Ascending aorta (tissue), 2 donors: ENCODE results near the gene FOXK2. TPM values are rescaled to one million over a fixed set of nuclear protein-coding genes. Genes with fewer than 3 reads are reported as not detected.

Source experiments
- DNase-seq, 2 donors: peaks; one replicate each; pipeline ENCODE4 v3.0.0-alpha.2; 2019; ENCODE audit warnings: low spot score in 2 of 2
- H3K27ac ChIP-seq, 2 donors: fragments of 200-600 bp; sonication (generic); one replicate each; pipeline ENCODE4 v1.5.1; 2016 to 2017; ENCODE audit warnings: mild to moderate bottlenecking in 1 of 2
- H3K27me3 ChIP-seq: fragments of 200-600 bp; sonication (generic); one replicate; pipeline ENCODE4 v1.5.1; 2017
- H3K36me3 ChIP-seq, 2 donors: fragments of 200-600 bp; sonication (generic); one replicate each; pipeline ENCODE4 v1.5.1; 2016
- H3K4me1 ChIP-seq, 2 donors: fragments of 200-600 bp; sonication (generic); one replicate each; pipeline ENCODE4 v1.5.1; 2016 to 2017; ENCODE audit warnings: mild to moderate bottlenecking in 1 of 2
- H3K4me3 ChIP-seq, 2 donors: fragments of 200-600 bp; sonication (generic); one replicate each; pipeline ENCODE4 v1.5.1; 2016 to 2017; ENCODE audit warnings: mild to moderate bottlenecking in 1 of 2
- H3K9me3 ChIP-seq, 2 donors: fragments of 200-600 bp; sonication (generic); one replicate each; pipeline ENCODE4 v1.5.1; 2016
- intact Hi-C: fragments of 100-400 bp; cut with DNase I; formaldehyde crosslinking; loops from one replicate; pipeline ENCODE4 v1.15.1; 2023
- total RNA-seq: library from RNA; depleted of rRNA; stranded (reverse); fragments of >200 nt; gene quantifications from one replicate; pipeline ENCODE4 v1.1.0, GENCODE V29; 2016
- TF ChIP-seq, protein P1 (sequence below), 3 experiments: fragments of 200-600 bp in 2 of 3; fragments of 450-650 bp in 1 of 3; sonication (generic) in 2 of 3; IDR thresholded peaks; one replicate each; pipeline ENCODE4 v1.5.1; 2016 to 2019; ENCODE audit warnings: antibody characterized with exemption in 3 of 3, mild to moderate bottlenecking in 1 of 3, moderate library complexity in 1 of 3

Gene FOXK2
- total RNA-seq, 1 donor from 2014 or later, result 131 TPM

DNA sequence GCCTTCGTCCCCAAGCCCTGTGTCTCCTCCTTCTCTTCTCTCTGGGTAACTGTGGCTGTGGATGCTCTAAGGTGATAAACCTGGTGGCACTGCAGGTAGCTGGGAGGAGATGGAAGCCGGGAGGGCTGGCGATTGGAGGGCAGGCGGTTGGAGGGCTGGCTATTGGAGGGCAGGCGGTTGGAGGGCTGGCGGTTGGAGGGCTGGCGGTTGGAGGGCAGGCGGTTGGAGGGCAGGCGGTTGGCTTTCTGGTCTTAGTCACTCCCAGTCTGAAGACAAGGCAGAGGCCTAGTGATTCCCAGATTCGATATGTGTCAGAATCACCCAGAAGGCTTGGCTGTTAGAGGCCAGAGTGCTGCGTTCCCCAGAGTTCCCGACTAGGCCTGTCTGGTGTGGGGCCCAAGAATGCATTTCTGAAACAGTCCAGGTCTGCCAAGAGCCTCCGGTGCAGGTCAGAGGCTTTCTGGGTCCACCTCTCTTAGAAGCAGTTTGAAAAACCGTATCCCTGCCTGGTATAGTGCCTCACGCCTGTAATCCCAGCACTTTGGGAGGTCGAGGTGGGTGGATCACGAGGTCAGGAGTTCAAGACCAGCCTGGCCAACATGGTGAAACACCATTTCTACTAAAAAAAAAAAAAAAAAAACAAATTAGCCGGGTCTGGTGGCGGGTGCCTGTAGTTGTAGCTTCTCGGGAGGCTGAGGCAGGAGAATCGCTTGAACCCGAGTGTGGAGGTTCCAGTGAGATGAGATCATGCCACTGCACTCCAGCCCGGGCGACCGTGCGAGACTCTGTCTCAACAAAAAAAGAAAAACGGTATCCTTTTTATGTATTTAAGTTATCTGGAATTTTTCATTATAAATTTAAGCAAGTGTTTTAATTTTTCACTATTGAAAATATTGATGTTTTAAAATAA, 69.0 kb downstream of the FOXK2 start:
- TF ChIP-seq, protein P1, sequence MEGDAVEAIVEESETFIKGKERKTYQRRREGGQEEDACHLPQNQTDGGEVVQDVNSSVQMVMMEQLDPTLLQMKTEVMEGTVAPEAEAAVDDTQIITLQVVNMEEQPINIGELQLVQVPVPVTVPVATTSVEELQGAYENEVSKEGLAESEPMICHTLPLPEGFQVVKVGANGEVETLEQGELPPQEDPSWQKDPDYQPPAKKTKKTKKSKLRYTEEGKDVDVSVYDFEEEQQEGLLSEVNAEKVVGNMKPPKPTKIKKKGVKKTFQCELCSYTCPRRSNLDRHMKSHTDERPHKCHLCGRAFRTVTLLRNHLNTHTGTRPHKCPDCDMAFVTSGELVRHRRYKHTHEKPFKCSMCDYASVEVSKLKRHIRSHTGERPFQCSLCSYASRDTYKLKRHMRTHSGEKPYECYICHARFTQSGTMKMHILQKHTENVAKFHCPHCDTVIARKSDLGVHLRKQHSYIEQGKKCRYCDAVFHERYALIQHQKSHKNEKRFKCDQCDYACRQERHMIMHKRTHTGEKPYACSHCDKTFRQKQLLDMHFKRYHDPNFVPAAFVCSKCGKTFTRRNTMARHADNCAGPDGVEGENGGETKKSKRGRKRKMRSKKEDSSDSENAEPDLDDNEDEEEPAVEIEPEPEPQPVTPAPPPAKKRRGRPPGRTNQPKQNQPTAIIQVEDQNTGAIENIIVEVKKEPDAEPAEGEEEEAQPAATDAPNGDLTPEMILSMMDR (IDR thresholded peaks at IDR 0.05), result no peak
- H3K4me3 ChIP-seq, result no peak overlapping the region
- no peak overlapping the region for H3K27ac ChIP-seq
- no peaks in the 10 kb centered on the region for H3K27me3 ChIP-seq
- peaks cover 0 to 21% of the 10 kb centered on the region in 2 donors for H3K4me1 ChIP-seq
- intact Hi-C loops, result no loop called here
- H3K9me3 ChIP-seq, result no peaks in the 10 kb centered on the region
- no peak for DNase-seq
- H3K36me3 ChIP-seq, result peaks cover 27 to 30% of the 10 kb centered on the region in 2 donors

DNA sequence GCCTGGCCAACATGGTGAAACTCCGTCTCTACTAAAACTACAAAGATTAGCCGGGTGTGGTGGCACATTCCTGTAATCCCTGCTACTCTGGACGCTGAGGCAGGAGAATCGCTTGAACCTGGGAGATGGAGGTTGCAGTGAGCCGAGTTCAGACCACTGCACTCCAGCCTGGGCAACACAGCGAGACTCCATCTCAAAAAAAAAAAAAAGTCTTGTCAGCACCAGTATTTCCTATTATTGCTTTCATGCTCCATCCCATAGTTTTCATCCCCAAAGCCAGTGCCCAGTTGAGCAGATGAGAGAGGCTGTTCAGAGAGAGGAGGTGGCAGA, 70.3 kb downstream of the FOXK2 start:
- Histone ChIP-seq H3K27ac (peak overlapping the region in 1 of 2 donors; percentile 3), H3K4me1 (peaks cover 5 to 32% of the 10 kb centered on the region in 2 donors), H3K9me3 (no peaks in the 10 kb centered on the region), H3K4me3 (no peak overlapping the region), H3K36me3 (peaks cover 23% of the 10 kb centered on the region in 2 donors), H3K27me3 (no peaks in the 10 kb centered on the region)
- intact Hi-C loops, result loop anchor here (5.0 kb wide), 1 partner anchor 68 kb away; no protein-coding TSS in a partner anchor
- no peak for DNase-seq
- TF ChIP-seq, protein P1 (IDR thresholded peaks at IDR 0.05), result no peak

DNA sequence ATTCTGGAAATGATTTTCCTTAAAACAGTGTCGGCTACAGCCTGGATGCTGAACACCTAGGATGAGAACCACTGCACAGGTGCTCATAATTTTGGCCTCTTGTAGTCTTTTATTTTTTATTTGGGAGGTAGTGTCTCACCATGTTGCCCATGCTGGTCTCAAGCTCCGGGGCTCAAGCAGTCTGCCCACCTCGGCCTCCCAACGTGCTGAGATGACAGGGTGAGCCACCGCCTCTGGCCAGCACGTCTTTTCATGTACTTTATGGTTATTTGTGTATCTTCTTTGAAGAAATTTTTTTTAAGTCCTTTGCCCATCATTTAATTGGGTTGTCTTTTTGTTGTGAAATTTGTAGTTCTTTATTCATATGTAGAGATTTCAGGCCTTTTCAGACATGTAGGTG, 70.7 kb downstream of the FOXK2 start:
- Histone ChIP-seq H3K36me3 (peaks cover 19 to 22% of the 10 kb centered on the region in 2 donors), H3K27me3 (no peaks in the 10 kb centered on the region), H3K4me3 (no peak overlapping the region), H3K9me3 (no peaks in the 10 kb centered on the region), H3K27ac (peak overlapping the region in 1 of 2 donors; percentile 3), H3K4me1 (peaks cover 5 to 32% of the 10 kb centered on the region in 2 donors)
- no peak for DNase-seq
- intact Hi-C loops, result loop anchor here (5.0 kb wide), 1 partner anchor 68 kb away; no protein-coding TSS in a partner anchor
- TF ChIP-seq, protein P1 (IDR thresholded peaks at IDR 0.05), result no peak

DNA sequence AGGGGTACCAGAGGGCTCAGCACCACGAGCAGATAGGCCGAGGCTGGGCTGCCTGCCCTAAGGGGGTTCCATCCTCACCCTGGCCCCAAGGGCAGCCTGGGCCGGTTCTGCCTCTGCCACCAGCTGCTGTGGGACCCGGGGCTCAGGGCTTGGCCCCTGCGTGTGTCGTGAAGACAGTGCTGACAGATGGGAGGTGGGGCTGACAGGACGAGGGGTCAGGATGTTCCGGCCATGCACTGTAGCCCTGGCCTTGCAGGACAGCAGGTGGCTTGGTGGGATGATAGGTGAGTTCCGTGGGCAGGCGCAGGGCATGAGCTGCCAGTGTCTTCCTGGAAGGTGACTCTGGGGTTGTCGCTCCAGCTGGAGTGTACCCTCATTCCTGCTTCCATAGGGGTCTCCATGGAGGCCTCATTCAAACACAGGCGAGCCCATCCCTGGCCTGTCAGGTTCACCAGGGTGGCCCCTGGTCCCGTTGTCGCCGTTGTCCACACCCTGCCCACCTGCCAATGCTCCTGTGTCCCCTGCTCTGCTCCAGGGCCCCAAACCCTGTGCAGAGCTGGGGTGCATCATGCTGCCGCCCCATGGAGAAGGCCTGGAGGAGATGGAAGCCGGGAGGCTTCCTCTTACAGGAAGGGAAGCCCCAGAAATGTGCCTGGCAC, 71.5 kb downstream of the FOXK2 start:
- intact Hi-C loops, result loop anchor here (5.0 kb wide), 1 partner anchor 69 kb away; no protein-coding TSS in a partner anchor
- DNase-seq, result no peak

DNA sequence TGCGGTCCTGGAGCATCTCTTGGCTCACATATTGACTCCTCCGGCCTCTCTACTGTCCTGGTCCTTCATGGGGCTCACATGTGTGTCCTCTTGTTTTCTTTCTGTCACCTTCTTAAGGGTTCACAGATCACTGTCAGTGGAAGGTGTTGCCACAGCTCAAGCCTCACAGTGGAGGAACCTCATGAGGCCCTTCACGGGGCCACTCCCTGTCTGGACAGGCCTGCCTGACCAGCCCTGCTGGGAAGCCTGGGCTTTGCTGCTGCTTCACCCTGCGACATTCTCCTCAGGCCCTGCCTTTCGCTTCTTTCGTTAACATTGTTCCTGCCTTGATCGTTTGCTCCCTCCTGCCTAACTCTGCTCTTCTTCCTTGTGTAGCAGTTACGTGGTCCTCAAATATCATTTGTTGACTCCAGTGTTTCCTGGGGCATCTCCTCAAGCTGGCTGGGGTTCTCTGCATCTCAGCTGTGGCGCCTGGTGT, 72.8 kb downstream of the FOXK2 start:
- Histone ChIP-seq H3K27me3 (no peaks in the 10 kb centered on the region), H3K4me1 (peaks cover 5 to 32% of the 10 kb centered on the region in 2 donors), H3K36me3 (peaks cover 23% of the 10 kb centered on the region in 2 donors), H3K4me3 (peak overlapping the region; percentile 77 to 79), H3K9me3 (no peaks in the 10 kb centered on the region), H3K27ac (peak overlapping the region; percentile 89 to 94)
- TF ChIP-seq, protein P1 (IDR thresholded peaks at IDR 0.05), result no peak
- DNase-seq, result no peak
- intact Hi-C loops, result loop anchor here (2.0 to 5.0 kb wide), 2 partner anchors 56 to 70 kb away; partner anchors contain the start of gene WDR45B

More for the DNA sequence above, 71.5 kb downstream of the FOXK2 start:
- peaks cover 13 to 23% of the 10 kb centered on the region in 2 donors for H3K36me3 ChIP-seq
- H3K4me3 ChIP-seq, result no peak overlapping the region
- H3K27me3 ChIP-seq, result no peaks in the 10 kb centered on the region
- no peaks in the 10 kb centered on the region for H3K9me3 ChIP-seq
- peak overlapping the region; percentile 89 to 94 for H3K27ac ChIP-seq
- TF ChIP-seq, protein P1 (IDR thresholded peaks at IDR 0.05), result no peak
- H3K4me1 ChIP-seq, result peaks cover 5 to 32% of the 10 kb centered on the region in 2 donors
